Measurements from ENCODE around the gene CELF2. TPM values are rescaled to one million over a fixed set of nuclear protein-coding genes. Genes with fewer than 3 reads are reported as not detected.

CELF2 gene
- total RNA-seq (100 to 1,000 TPM in 1 of 2 donors, 10 to 100 TPM in 1; 89.5 to 107 TPM), polyA plus RNA-seq (ENCODE audit: insufficient read length in 6 of 6) (10 to 100 TPM; 58.0 to 70.0 (median 62.9) TPM)
- long read RNA-seq, donor 1, full-length matches to known transcripts: 3 of 8 reads
- long read RNA-seq, donor 1, partial matches to known transcripts: 5 of 8 reads
- long read RNA-seq, donor 1, other reads (novel, unspliced or antisense): 0 of 8 reads
- long read RNA-seq, donor 2, full-length matches to known transcripts: 2 of 102 reads
- long read RNA-seq, donor 2, partial matches to known transcripts: 100 of 102 reads
- long read RNA-seq, donor 2, other reads (novel, unspliced or antisense): 0 of 102 reads
- long read RNA-seq, donor 3: 0 reads
- long read RNA-seq, donor 4, partial matches to known transcripts: 5 of 26 reads
- long read RNA-seq, donor 4, other reads (novel, unspliced or antisense): 21 of 26 reads
- long read RNA-seq, donor 5, full-length matches to known transcripts: 3 of 3 reads
- long read RNA-seq, donor 5, partial matches to known transcripts: 0 of 3 reads
- long read RNA-seq, donor 5, other reads (novel, unspliced or antisense): 0 of 3 reads
- long read RNA-seq, donor 6: 0 reads
- long read RNA-seq, donor 7, full-length matches to known transcripts: 1 of 1 reads
- long read RNA-seq, donor 7, partial matches to known transcripts: 0 of 1 reads
- long read RNA-seq, donor 7, other reads (novel, unspliced or antisense): 0 of 1 reads
- long read RNA-seq, donor 8, full-length matches to known transcripts: 1 of 6 reads
- long read RNA-seq, donor 8, partial matches to known transcripts: 5 of 6 reads
- long read RNA-seq, donor 8, other reads (novel, unspliced or antisense): 0 of 6 reads
- long read RNA-seq, donor 9: 0 reads
- long read RNA-seq, donor 10, partial matches to known transcripts: 8 of 23 reads
- long read RNA-seq, donor 10, other reads (novel, unspliced or antisense): 15 of 23 reads
- long read RNA-seq, donor 11, full-length matches to known transcripts: 3 of 8 reads
- long read RNA-seq, donor 11, partial matches to known transcripts: 5 of 8 reads
- long read RNA-seq, donor 11, other reads (novel, unspliced or antisense): 0 of 8 reads
- long read RNA-seq, donor 12, full-length matches to known transcripts: 1 of 1 reads
- long read RNA-seq, donor 12, partial matches to known transcripts: 0 of 1 reads
- long read RNA-seq, donor 12, other reads (novel, unspliced or antisense): 0 of 1 reads

DNA sequence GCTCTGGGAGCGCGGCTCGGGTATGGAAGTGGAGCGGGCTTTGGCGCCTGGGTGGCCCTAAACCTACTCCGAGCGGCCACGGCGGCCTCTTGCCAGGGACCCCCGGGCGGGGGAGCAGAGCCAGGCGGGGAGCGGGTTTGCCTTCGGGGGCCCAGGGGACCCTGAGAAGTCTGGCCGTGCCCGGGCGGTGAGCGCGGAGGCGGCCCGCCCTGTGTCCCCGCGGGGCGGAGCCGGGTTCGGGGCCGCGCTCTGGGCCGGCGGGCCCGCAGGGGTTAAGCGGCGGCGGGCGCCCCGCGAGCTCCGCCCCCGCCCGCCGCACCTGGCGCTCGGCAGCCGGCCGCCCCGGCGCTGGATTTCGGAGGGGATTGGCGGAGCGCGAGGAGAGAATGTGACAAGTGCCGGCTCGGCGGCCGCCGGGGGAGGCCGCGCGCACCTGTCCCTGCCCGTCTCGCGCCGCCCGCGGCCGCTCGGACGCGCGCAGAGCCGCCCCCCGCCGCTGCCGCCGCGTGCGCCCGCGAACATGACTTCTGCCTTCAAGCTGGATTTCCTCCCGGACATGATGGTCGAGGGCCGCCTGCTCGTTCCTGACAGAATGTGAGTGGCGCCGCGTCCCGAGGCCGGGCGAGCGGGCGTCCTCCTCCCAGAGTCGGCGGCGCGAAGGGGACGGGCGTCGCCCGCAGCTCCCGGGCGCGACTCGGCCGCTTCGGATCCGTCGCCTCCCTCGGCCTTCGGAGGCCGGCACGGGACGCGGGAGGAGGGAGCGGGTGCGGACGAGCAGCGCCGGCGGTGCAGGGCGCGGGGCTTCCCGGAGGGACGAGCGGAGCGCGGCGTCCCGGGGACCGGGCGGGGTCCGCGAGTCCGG, at the start of gene CELF2:
Gene CELF2, plus strand, starts transcription at position 303 of the 862 bp plus-strand sequence. Its CDS starts 218 bp downstream, at position 521.
- Histone ChIP-seq H3K4me1 (peaks cover 0 to 11% of the 10 kb centered on the region in 2 donors), H3K36me3 (no peaks in the 10 kb centered on the region), H3K9me3 (no peaks in the 10 kb centered on the region), H3K4me3 (peak within 1 kb of the TSS; percentile 51 to 56), H3K27ac (peak within 1 kb of the TSS; percentile 82 to 83), H3K27me3 (peaks cover 2 to 88% of the 10 kb centered on the region in 2 donors)
- ATAC-seq (peak; percentile 81), DNase-seq (peak; percentile 71 to 91 (median 77))
- TF ChIP-seq, protein P1, sequence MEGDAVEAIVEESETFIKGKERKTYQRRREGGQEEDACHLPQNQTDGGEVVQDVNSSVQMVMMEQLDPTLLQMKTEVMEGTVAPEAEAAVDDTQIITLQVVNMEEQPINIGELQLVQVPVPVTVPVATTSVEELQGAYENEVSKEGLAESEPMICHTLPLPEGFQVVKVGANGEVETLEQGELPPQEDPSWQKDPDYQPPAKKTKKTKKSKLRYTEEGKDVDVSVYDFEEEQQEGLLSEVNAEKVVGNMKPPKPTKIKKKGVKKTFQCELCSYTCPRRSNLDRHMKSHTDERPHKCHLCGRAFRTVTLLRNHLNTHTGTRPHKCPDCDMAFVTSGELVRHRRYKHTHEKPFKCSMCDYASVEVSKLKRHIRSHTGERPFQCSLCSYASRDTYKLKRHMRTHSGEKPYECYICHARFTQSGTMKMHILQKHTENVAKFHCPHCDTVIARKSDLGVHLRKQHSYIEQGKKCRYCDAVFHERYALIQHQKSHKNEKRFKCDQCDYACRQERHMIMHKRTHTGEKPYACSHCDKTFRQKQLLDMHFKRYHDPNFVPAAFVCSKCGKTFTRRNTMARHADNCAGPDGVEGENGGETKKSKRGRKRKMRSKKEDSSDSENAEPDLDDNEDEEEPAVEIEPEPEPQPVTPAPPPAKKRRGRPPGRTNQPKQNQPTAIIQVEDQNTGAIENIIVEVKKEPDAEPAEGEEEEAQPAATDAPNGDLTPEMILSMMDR (IDR thresholded peaks at IDR 0.05): no peak
- intact Hi-C loops (cut with DNase I): no loop called here

DNA sequence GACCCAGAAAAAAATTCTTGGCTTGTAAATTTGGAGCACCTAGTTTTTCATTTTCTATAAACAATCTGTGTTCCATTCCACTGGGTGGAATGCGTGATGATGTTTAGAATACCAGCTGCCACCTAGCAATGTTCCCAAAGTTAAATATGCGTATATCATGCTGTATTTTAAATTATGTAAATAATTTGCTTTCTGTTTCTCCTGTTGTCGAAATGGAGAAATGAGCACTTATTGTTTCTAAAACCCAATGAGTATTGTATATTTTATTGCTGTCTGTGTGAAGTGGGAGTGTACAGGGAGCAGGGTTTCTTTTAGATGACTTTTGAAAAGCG, 49.4 kb upstream of the CELF2 start:
- no peaks in the 10 kb centered on the region for H3K36me3 ChIP-seq
- no peaks in the 10 kb centered on the region for H3K9me3 ChIP-seq
- no peak for ATAC-seq
- intact Hi-C loops (cut with DNase I): no loop called here
- TF ChIP-seq, protein P1 (IDR thresholded peaks at IDR 0.05): no peak
- H3K27me3 ChIP-seq: no peaks in the 10 kb centered on the region
- H3K27ac ChIP-seq: no peak overlapping the region
- no peak overlapping the region for H3K4me3 ChIP-seq
- DNase-seq: no peak
- H3K4me1 ChIP-seq: no peaks in the 10 kb centered on the region

DNA sequence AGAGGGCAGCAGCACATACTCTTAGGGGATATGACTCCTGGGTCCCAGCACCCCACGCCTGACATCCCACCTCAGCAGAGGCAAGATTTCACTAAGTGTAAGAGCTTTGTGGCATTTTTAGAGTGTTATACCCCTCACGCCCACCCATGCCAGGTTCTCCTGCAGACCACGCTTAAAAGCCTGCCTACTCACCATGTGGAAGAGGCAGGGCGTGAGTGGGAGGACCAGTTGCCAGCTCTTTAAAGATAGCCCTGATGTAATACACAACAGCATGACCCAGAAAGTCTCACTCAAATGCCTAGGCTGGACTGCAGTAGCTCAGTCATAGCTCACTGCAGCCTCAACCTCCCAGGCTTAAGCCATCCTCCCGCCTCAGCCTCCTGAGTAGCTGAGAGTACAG, 44.4 kb upstream of the CELF2 start:
- no peak overlapping the region for H3K4me3 ChIP-seq
- no peaks in the 10 kb centered on the region for H3K4me1 ChIP-seq
- TF ChIP-seq, protein P1 (IDR thresholded peaks at IDR 0.05): no peak
- ATAC-seq (no peak), DNase-seq (no peak)
- intact Hi-C loops (cut with DNase I): no loop called here
- no peaks in the 10 kb centered on the region for H3K27me3 ChIP-seq
- no peaks in the 10 kb centered on the region for H3K9me3 ChIP-seq
- H3K27ac ChIP-seq: no peak overlapping the region
- H3K36me3 ChIP-seq: no peaks in the 10 kb centered on the region

DNA sequence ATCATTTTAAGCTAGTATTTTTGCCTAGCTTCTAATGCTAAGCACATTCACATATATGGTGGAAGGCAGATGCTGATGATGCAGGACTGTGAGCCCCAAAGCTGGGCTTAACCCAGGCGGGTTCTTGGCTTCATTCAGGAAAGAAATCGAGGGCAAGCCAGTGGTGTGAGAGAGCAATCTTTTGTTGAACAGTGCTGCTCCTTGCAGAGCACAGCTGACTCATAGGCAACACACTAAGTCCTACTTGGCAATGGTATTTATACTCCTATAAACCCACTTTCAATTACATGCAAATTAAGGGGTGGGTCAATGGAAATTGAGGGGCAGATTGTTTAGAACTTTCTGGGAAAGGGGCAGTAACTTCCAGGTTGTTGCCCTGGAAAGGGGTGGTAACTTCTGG, 42.0 kb upstream of the CELF2 start:
- Histone ChIP-seq H3K27me3 (no peaks in the 10 kb centered on the region), H3K4me3 (no peak overlapping the region), H3K36me3 (no peaks in the 10 kb centered on the region), H3K4me1 (no peaks in the 10 kb centered on the region), H3K9me3 (no peaks in the 10 kb centered on the region), H3K27ac (no peak overlapping the region)
- DNase-seq: no peak
- TF ChIP-seq, protein P1 (IDR thresholded peaks at IDR 0.05): no peak
- no peak for ATAC-seq
- intact Hi-C loops (cut with DNase I): no loop called here

Measured in left lung (tissue), 14 donors.